HG03342 (cell line): Measurements from ENCODE around the gene CABP1.
"Not testable (repeated sequence)": the region's sequence is repeated elsewhere in the genome, so short reads cannot be mapped to it uniquely, and the experiment has no call there.

Source experiments
- ATAC-seq: cut with Tn5 transposase; IDR thresholded peaks from one replicate; pipeline ENCODE4 v1.9.1; 2021; ENCODE audit warnings: mild to moderate bottlenecking, moderate library complexity; ENCODE audit not compliant: unreplicated experiment

Gene CABP1

GRCh38 chr12:120663741-120664140 is 23.3 kb downstream of the CABP1 start:
- ATAC-seq = no peak

DNA sequence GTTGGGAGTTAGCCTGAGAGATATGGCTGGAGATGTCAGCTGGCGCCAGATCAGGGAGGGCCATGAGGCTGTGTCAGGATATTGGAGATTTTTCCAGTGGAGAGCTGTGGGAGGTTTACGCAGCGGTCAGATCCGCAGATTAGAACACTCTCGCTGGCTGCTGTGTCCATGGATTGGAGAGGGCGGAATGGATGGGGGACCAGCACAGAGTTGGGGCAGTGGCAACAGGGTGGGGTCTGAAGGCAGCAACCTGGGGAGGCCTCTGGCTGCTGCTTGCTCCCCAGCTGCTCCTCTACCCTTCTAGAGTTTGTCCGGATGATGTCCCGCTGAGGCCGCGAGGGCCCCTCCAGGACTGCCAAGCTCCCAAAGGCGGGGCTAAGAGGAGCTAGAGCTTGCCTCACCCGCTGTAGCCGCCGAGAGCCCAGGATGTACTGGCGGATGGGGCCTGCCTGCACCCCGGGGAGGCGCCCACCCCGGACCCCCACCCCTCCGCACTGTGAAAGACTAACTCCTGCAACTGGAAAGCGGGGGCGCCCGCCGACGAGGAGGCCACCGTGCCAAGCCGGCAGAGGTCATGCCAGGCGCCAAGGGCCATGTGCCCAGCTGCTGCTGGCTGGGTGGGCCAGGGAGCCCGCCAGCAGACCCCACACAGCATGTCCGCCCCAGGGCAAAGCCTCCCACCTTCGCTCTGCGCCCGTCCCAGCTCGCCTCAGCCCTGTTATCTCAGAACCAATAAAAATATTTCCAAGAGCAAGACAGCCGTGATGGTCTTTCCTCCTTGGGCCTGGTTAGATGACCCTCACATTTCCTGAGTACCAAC is 26.4 kb downstream of the CABP1 start:
- no peak for ATAC-seq

DNA sequence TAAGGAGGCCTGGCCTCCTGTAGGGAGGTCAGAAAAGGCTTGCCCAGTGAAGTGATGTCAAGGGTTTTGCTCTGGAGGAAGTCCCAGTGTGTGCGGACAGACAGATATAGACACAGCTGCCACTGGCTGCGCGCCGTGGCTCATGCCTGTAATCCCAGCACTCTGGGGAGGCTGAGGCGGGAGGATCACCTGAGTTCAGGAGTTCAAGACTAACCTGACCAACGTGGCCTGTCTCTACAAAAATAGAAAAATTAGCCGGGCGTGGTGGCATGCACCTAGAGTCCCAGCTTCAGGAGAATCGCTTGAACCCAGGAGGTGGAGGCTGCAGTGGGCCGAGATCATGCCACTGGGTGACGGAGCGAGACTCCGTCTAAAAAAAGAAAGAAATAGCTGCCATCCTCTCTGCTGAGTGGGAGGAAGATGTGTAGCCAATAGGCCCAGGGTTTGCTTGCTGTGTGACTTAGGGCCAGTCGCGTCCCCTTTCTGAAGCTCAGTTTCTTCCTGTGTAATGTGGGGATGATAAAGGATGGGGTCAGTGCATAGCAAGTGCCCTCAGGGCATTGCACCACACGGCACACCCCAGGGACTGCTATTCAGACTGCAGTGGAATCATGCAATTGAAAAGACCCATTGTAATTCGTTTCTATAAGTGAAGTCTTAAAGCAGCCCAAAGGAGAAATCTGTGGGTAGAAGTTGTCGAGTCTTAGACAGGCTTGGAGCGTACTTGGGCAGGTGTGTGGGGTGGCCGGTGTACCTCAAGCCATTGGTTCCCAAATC is 27.9 kb downstream of the CABP1 start:
- ATAC-seq = no peak

GRCh38 chr12:120668868-120669840 is 28.7 kb downstream of the CABP1 start:
- ATAC-seq = peak; percentile 51

- not testable (repeated sequence) for ATAC-seq
Observed at GRCh38 chr12:120670237-120670636, 29.8 kb downstream of the CABP1 start.

DNA sequence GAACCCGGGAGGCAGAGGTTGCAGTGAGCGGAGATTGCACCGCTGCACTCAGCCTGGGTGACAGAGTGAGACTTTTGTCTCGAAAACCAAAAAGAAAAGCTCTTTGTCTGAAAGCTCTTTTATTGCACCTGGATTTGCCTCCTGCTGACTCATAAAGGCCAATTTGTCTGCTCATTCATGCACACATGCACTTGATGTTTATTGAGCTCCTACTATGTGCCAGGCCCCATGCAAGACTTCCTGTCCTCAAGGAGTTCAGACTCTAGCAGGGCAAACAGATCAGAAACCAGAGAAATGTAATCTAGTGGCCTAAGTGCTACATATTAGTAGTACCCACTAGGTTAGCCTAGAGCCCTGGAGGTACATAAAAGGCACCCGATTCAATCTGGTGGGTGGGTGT is 30.2 kb downstream of the CABP1 start:
- ATAC-seq = no peak

GRCh38 chr12:120674097-120674636 is 33.7 kb downstream of the CABP1 start:
- no peak for ATAC-seq

- peak; percentile 54 for ATAC-seq
Observed at GRCh38 chr12:120677765-120678473, 37.5 kb downstream of the CABP1 start.

DNA sequence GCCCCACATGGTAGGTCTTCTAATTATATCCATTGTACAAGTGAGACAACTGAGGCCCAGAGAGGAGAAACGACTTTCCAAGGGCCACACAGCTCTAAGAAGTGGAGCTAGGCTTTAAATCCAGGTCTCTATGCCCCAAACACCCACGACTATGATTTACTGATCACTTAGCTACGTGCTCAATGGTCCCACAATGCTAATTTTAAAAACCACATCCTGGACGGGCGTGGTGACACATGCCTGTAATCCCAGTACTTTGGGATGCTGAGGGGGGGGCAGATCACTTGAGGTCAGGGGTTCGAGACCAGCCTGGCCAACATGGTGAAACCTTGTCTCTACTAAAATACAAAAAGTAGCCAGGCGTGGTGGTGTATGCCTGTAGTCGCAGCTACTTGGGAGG is 38.1 kb downstream of the CABP1 start:
- peak; percentile 12 for ATAC-seq

- ATAC-seq = no peak
Observed at GRCh38 chr12:120680165-120680738, 39.8 kb downstream of the CABP1 start.

GRCh38 chr12:120684523-120684932 is 44.1 kb downstream of the CABP1 start:
- ATAC-seq = no peak

DNA sequence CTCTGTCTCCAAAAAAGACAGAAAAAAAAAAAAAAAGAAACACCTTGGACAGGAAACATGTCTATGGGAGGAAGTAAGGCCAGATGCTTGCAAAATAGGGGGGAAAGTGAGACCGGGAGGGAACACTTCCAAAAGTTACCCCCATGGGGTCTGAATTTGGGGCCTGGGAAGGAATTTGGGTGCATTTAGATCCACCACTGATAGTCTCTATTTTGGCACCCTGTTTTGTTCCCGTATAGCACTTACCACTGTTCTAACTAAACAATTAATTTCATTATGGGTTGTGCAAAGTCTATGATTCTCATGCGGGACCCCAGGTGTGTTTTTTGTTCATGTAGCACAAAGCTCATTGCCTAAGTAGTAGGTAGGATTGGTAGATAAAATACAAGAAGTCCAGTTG is 45.1 kb downstream of the CABP1 start:
- no peak for ATAC-seq

GRCh38 chr12:120686151-120686689 is 45.8 kb downstream of the CABP1 start:
- ATAC-seq = peak; percentile 67

DNA sequence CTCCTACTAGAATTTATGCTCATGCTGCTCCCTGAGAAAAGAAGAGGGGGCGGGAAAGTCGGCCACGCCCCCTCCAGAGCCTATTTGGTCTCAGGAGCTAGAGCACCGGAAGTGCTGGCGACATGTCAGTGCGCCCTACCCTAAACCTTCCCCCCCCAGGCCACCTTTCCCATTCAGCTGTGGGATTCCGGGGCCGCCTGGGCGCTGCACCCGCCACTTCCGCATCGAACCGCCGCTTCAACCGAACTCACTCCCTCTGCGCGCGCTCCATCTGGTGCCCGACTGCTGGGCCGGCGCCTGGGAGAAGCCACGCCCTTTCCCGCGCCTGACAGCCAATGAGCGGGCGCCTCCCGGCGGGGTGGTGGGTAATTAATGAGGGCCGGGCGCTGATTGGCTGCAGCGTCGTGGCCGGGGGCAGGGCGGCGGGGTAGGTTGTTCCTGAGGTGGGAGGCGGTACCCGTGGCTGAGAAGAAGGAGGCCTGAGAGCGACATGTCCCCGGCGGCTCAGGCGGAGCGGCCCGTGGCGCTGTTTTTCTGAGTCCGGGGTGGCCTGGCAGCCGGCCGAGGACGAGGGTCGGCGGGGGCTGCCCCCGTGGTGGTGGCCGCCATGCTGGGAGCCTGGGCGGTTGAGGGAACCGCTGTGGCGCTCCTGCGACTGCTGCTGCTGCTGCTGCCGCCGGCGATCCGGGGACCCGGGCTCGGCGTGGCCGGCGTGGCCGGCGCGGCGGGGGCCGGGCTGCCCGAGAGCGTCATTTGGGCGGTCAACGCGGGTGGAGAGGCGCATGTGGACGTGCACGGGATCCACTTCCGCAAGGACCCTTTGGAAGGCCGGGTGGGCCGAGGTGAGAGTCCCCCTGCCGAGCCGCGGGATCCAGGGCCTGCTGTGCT is 46.5 kb downstream of the CABP1 start, which contains the start of gene MLEC:
TSS of gene MLEC (plus strand) at position 460 of the 888 bp plus-strand sequence. CDS start at position 608, 148 bp downstream.
- ATAC-seq = peak; percentile 59

DNA sequence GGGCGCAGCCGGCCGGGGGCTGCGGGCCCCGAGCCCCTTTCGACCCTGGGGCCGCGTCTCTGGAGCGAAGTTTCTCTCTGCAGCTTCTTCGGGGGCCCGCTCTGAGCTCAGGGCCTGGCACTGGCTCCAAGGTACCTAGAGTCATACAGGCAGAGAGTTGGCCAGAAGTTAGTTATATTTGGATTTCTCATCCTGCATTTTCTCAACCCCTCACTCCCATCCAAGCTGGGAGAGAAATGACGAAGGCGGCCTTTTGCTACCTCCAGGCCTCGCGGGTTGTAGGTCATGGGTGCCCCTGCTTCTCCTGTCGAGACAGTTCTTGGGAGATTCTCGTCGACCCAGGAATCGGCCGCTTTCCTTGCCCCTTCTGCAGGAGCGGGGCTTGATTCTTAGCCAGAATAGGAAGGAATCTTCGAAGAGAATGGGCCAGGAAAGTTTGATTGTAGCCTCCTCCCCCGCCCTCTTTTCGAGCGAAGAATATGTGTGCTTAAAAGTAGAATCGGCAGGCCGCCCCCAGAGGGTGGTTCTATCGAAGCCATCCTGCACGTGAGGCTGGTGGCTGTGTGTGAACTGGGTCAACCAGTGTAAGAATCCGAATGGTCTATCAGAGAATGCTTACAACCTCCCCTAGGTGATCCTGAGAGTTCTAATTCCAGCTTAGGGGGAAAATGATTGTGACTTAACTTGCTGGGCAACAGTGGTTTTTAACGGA is 47.3 kb downstream of the CABP1 start:
- no peak for ATAC-seq

DNA sequence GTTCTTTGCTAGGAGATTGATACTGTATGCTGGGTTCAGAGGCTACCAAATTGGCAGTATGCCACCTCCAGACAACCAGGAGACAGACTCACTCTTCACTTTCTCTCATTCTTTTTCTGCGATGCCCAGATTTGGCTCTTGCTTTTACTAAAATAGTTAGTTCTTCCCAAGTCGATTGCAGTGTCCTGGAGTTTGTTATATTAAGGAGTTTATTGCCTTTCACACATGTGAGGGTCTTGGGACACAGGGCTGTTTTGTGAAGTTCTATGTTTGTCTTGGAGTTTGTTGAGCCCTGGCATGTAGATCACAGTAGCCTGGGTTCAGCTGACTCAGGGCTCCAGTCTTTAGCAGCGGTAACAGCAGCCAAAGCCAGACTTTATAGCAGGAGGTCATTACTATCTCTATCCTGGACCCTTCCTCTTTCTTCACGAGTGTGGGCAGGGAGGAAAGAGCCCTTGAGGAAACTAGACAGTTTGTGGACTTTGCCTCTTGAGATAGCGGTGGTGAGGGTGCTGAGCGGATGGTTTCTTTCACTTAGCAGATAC is 48.2 kb downstream of the CABP1 start:
- ATAC-seq = no peak

- ATAC-seq = no peak
Observed at GRCh38 chr12:120689397-120690082, 49.1 kb downstream of the CABP1 start.
